Measurements from ENCODE around the gene MRPL21. TPM values are rescaled to one million over a fixed set of nuclear protein-coding genes. Genes with fewer than 3 reads are reported as not detected.

MRPL21 gene
- total and polyA plus RNA-seq, 2 of the 8 experiments (the other 6 are each of a cell fraction or from before 2014, with no cell fraction given) = 102 to 107 TPM

DNA sequence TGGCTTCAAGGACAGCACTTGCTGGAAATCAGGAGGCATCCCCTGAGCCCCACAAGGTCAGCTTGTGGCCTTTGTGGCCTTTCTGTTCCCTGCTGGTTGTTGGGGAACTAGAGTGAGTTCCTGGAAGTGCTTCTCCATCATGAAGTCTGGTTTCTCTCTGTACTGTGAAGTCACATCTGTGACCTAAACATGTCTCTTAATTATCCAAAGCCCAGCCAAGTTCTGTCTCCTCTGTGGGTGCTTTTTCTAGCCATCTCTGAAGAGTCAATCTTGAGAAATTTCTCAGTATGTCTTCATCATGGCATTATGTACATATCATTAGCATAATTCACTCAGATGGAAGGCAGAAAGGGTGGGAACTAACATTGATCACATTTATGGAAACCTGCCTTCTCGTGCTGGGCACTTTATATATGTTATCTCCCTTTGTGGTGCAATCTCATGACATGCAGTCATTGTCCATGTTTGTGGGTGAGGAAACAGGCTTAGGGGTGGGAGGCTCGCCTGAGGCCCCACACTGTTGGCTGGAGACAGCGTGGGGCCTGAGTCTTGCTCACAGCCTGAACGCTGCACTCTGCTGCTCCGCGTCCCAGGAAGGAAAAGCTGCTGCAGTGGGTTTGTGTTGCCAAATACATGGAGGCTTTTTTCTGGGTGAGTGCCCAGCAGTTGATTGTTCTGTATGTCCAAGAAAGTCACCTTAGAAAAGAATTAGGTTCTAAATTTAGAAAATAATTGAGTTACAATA, 24.7 kb upstream of the MRPL21 start (continued):
- TF ChIP-seq, protein P1, sequence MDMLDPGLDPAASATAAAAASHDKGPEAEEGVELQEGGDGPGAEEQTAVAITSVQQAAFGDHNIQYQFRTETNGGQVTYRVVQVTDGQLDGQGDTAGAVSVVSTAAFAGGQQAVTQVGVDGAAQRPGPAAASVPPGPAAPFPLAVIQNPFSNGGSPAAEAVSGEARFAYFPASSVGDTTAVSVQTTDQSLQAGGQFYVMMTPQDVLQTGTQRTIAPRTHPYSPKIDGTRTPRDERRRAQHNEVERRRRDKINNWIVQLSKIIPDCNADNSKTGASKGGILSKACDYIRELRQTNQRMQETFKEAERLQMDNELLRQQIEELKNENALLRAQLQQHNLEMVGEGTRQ (IDR thresholded peaks at IDR 0.05; ENCODE audit: low read length) = no peak
- TF ChIP-seq JUN (IDR thresholded peaks at IDR 0.05; ENCODE audit: low read depth, low read length) = no peak
- TF ChIP-seq PHF8 (conservative IDR thresholded peaks at IDR 0.05; ENCODE audit: low read depth, low read length) = no peak
- no peak for TF ChIP-seq CBX8 (IDR thresholded peaks at IDR 0.05; ENCODE audit: borderline replicate concordance, low read depth, low read length)
- no peak for TF ChIP-seq NANOG (IDR thresholded peaks at IDR 0.05; ENCODE audit: insufficient read depth, low read depth, low read length, poor library complexity, severe bottlenecking)
